GM10847 (cell line): Measurements from ENCODE around the gene TMEM114.

ENCODE experiments used
- POLR2A ChIP-seq: IDR thresholded peaks from 2 replicates; pipeline ENCODE4 v1.6.1; 2011; ENCODE audit not compliant: insufficient read length; ENCODE audit errors: extremely low read depth

TMEM114 gene

GRCh38 chr16:8620535-8620934 is 30.2 kb upstream of the TMEM114 start:
- TF ChIP-seq POLR2A = no peak

GRCh38 chr16:8619671-8620370 is 29.5 kb upstream of the TMEM114 start:
- no peak for TF ChIP-seq POLR2A

GRCh38 chr16:8614435-8615029 is 24.2 kb upstream of the TMEM114 start:
- TF ChIP-seq POLR2A = no peak

- no peak for TF ChIP-seq POLR2A
Observed at GRCh38 chr16:8611886-8612600, 21.7 kb upstream of the TMEM114 start.

- TF ChIP-seq POLR2A = no peak
Observed at GRCh38 chr16:8611122-8611521, 20.8 kb upstream of the TMEM114 start.

GRCh38 chr16:8607214-8607613 is 16.9 kb upstream of the TMEM114 start:
- TF ChIP-seq POLR2A = no peak

- TF ChIP-seq POLR2A = no peak
Observed at GRCh38 chr16:8605554-8605953, 15.2 kb upstream of the TMEM114 start.

GRCh38 chr16:8600144-8600775 is 9.9 kb upstream of the TMEM114 start:
- TF ChIP-seq POLR2A = no peak

GRCh38 chr16:8596581-8596980 is 6.3 kb upstream of the TMEM114 start:
- no peak for TF ChIP-seq POLR2A

GRCh38 chr16:8595783-8596182 is 5.5 kb upstream of the TMEM114 start:
- TF ChIP-seq POLR2A = no peak

- TF ChIP-seq POLR2A = no peak
Observed at GRCh38 chr16:8594149-8594666, 3.9 kb upstream of the TMEM114 start.

- TF ChIP-seq POLR2A = no peak
Observed at GRCh38 chr16:8591451-8591850, 1.1 kb upstream of the TMEM114 start.

- TF ChIP-seq POLR2A = no peak
Observed at GRCh38 chr16:8590811-8591210, 500 bp upstream of the TMEM114 start.

- no peak for TF ChIP-seq POLR2A
Observed at GRCh38 chr16:8589057-8589899, 1.0 kb downstream of the TMEM114 start.

GRCh38 chr16:8588682-8589056 is 1.6 kb downstream of the TMEM114 start:
- TF ChIP-seq POLR2A = no peak
